HEK293T (cell line): ENCODE measurements around the gene ALKBH8.

Experiments
- ARNT ChIP-seq: fragments of 450-650 bp; IDR thresholded peaks from 2 replicates; pipeline ENCODE4 v1.6.1; 2017; ENCODE audit warnings: mild to moderate bottlenecking
- FOXK2 ChIP-seq: fragments of 450-650 bp; IDR thresholded peaks from 2 replicates; pipeline ENCODE4 v1.6.1; 2016; ENCODE audit warnings: mild to moderate bottlenecking
- FOXM1 ChIP-seq: fragments of 450-650 bp; IDR thresholded peaks from 2 replicates; pipeline ENCODE4 v1.6.1; 2017; ENCODE audit warnings: mild to moderate bottlenecking, borderline replicate concordance
- L3MBTL2 ChIP-seq: fragments of 450-650 bp; conservative IDR thresholded peaks from 2 replicates; pipeline ENCODE4 v1.6.1; 2016; ENCODE audit warnings: mild to moderate bottlenecking
- SP1 ChIP-seq: fragments of 450-650 bp; IDR thresholded peaks from 2 replicates; pipeline ENCODE4 v1.6.1; 2017
- SUZ12 ChIP-seq: fragments of 450-650 bp; IDR thresholded peaks from 2 replicates; pipeline ENCODE4 v1.6.1; 2016; ENCODE audit warnings: mild to moderate bottlenecking
- TARDBP ChIP-seq: fragments of 450-650 bp; IDR thresholded peaks from 2 replicates; pipeline ENCODE4 v1.6.1; 2016

GRCh38 chr11:107457205-107457557 lies 108.4 kb downstream of the ALKBH8 start:
- TF ChIP-seq FOXM1 (no peak), ARNT (no peak), SP1 (no peak), SUZ12 (no peak), L3MBTL2 (no peak), TARDBP (no peak), FOXK2 (no peak)
